Measurements from ENCODE around the gene ARX. TPM values are rescaled to one million over a fixed set of nuclear protein-coding genes. Genes with fewer than 3 reads are reported as not detected.

The ARX gene
- total and polyA plus RNA-seq, 7 donors = 0.10 to 0.23 TPM; not detected in 5

DNA sequence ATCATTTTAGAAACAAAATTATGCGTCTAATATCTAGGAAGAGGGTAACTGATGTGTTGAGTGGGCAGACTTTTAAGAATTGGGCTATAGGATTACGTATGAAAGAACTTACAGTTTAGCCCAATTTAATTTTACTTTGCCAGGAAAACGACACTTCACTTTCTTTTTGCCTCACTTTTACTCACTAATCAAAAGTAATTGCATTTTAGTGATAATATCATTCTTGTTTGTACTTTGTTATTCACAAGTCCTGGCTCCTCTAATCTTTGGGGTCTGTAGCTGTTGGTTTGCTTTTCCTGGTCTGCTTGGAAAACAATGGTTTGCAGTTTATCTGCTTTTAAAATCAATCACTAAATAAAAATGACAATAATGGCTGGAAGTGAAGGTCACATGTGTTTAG lies 2.9 kb upstream of the ARX start:
- H3K4me3 ChIP-seq = no peak overlapping the region
- H3K27me3 ChIP-seq = peaks cover 69 to 100% (median 85%) of the 10 kb centered on the region in 3 donors
- intact Hi-C loops (cut with DNase I) = no loop called here
- WGBS, 2 donors = 14 to 28% methylated on average over 3 of the region's 3 CpGs
- H3K27ac ChIP-seq = no peak overlapping the region
- TF ChIP-seq, protein P1, sequence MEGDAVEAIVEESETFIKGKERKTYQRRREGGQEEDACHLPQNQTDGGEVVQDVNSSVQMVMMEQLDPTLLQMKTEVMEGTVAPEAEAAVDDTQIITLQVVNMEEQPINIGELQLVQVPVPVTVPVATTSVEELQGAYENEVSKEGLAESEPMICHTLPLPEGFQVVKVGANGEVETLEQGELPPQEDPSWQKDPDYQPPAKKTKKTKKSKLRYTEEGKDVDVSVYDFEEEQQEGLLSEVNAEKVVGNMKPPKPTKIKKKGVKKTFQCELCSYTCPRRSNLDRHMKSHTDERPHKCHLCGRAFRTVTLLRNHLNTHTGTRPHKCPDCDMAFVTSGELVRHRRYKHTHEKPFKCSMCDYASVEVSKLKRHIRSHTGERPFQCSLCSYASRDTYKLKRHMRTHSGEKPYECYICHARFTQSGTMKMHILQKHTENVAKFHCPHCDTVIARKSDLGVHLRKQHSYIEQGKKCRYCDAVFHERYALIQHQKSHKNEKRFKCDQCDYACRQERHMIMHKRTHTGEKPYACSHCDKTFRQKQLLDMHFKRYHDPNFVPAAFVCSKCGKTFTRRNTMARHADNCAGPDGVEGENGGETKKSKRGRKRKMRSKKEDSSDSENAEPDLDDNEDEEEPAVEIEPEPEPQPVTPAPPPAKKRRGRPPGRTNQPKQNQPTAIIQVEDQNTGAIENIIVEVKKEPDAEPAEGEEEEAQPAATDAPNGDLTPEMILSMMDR (IDR thresholded peaks at IDR 0.05) = no peak
- TF ChIP-seq EP300 (IDR thresholded peaks at IDR 0.05) (no peak), POLR2A (IDR thresholded peaks at IDR 0.05) (no peak), POLR2AphosphoS5 (IDR thresholded peaks at IDR 0.05) (no peak)
- DNase-seq = no peak
- H3K4me1 ChIP-seq = peaks cover 0 to 15% (median 6%) of the 10 kb centered on the region in 4 donors
- no peaks in the 10 kb centered on the region for H3K36me3 ChIP-seq
- H3K9me3 ChIP-seq = no peaks in the 10 kb centered on the region

DNA sequence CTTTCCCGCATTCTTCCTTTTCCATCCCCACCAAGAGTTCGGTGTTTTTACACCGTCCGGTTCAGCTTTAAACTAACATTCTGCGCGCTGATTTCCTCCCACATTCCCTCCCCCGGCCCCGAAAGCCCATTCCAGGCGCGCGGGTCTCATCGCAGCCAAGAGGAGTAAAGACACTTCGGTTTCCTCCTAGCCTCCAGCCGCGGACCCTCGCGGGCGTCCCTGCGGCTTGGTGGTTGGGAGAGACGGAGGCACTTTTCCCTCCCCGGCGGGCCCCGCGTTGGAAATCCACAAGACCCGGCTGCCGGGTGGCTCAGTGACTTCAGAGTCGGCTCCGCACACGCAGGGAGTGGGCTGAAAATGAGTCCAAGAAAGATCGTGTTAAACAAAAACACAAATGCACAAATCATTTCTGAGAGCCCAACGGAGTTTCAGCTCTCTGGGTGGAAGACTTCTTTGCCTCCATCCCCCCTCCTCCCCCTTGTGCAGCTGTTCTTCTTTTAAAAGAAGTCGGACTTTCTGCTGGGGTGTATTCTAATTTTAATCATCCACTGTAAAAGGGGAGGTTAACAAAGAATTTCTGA lies 2.0 kb upstream of the ARX start:
- H3K4me1 ChIP-seq = peaks cover 0 to 17% (median 10%) of the 10 kb centered on the region in 4 donors
- TF ChIP-seq POLR2A (IDR thresholded peaks at IDR 0.05) (no peak), EP300 (IDR thresholded peaks at IDR 0.05) (no peak), POLR2AphosphoS5 (IDR thresholded peaks at IDR 0.05) (no peak)
- TF ChIP-seq, protein P1 (IDR thresholded peaks at IDR 0.05) = no peak
- DNase-seq = no peak
- H3K27ac ChIP-seq = no peak overlapping the region
- H3K9me3 ChIP-seq = no peaks in the 10 kb centered on the region
- no peak overlapping the region for H3K4me3 ChIP-seq
- H3K36me3 ChIP-seq = no peaks in the 10 kb centered on the region
- 2 to 4% methylated on average over 32 of the region's 32 CpGs for WGBS, 2 donors
- H3K27me3 ChIP-seq = peaks cover 69 to 97% (median 83%) of the 10 kb centered on the region in 3 donors
- intact Hi-C loops (cut with DNase I) = no loop called here

DNA sequence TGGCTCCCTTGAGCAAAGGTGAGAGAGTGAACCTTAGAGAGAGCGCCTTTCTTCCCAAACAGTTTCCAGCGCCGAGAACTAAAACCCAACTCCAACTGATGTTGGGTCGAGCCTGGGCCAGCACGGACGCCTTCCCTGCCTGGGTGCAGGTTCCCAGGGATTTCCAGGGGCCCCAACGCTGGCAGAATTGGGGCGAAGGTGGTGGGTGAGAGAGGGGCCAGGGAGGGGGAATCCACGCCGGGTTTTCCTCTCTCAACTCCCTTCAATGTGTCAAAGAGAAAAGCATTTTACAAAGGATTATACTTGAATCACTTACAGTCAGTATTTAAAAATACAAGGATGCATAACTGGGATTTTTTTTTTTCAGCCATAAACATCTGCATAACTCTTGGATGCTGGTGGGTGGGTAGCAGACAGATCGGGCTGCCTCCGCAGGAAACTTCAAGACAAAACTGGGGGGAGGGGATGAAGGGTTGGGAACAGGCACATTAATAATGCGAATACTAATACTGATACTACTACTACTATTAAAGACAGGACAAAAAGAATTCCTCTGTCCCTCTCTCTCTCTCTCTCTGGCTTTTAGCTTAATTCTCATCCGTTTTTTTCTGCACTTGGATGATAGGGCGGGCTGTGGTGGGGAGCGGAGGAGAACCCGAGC lies 1.3 kb upstream of the ARX start:
- Histone ChIP-seq H3K27me3 (peaks cover 70 to 97% (median 86%) of the 10 kb centered on the region in 3 donors), H3K4me1 (peaks cover 0 to 22% (median 16%) of the 10 kb centered on the region in 4 donors)
- intact Hi-C loops (cut with DNase I) = no loop called here

DNA sequence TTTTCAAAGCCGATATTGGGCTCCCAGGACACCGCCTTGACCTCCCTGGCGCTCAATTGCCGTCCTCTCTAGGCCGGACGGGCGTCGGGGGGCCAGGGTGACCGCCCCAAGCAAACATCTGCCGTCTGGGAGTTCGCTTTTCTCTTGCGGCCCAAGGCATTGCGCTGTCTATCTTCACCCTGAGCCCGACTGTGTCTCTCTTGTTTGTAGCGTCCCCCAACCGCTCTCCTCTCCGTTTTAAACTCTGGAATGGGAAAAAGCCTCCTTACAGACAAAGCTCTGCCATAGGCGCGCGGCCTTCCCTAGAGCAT lies 551 bp upstream of the ARX start:
- Histone ChIP-seq H3K27me3 (peaks cover 69 to 97% (median 86%) of the 10 kb centered on the region in 3 donors), H3K4me1 (peaks cover 0 to 22% (median 17%) of the 10 kb centered on the region in 4 donors), H3K36me3 (no peaks in the 10 kb centered on the region), H3K9me3 (no peaks in the 10 kb centered on the region), H3K4me3 (no peak overlapping the region), H3K27ac (no peak overlapping the region)
- intact Hi-C loops (cut with DNase I) = no loop called here
- WGBS, 2 donors = 21 to 24% methylated on average over 20 of the region's 20 CpGs
- no peak for DNase-seq
- no peak for TF ChIP-seq POLR2A (IDR thresholded peaks at IDR 0.05)
- TF ChIP-seq, protein P1 (IDR thresholded peaks at IDR 0.05) = no peak
- no peak for TF ChIP-seq EP300 (IDR thresholded peaks at IDR 0.05)
- TF ChIP-seq POLR2AphosphoS5 (IDR thresholded peaks at IDR 0.05) = no peak

More for the DNA sequence above, 1.3 kb upstream of the ARX start:
- WGBS, 2 donors = 21 to 24% methylated on average over 17 of the region's 17 CpGs
- Histone ChIP-seq H3K9me3 (no peaks in the 10 kb centered on the region), H3K27ac (no peak overlapping the region), H3K4me3 (no peak overlapping the region), H3K36me3 (no peaks in the 10 kb centered on the region)
- TF ChIP-seq EP300 (IDR thresholded peaks at IDR 0.05) = no peak
- no peak for TF ChIP-seq POLR2AphosphoS5 (IDR thresholded peaks at IDR 0.05)
- no peak for TF ChIP-seq POLR2A (IDR thresholded peaks at IDR 0.05)
- TF ChIP-seq, protein P1 (IDR thresholded peaks at IDR 0.05) = no peak
- DNase-seq = no peak
